Measurements from ENCODE around the gene QRICH2. TPM values are rescaled to one million over a fixed set of nuclear protein-coding genes. Genes with fewer than 3 reads are reported as not detected.

The QRICH2 gene
- total RNA-seq, 1 donor from 2014 or later, result 12.3 TPM

GRCh38 chr17:76276461-76277299, 31.4 kb downstream of the QRICH2 start:
- Mint-ChIP-seq H3K4me3 (peak overlapping the region; percentile 57), H3K27me3 (ENCODE audit: low read depth) (no peaks in the 10 kb centered on the region), H3K36me3 (ENCODE audit: low read depth) (no peaks in the 10 kb centered on the region), H3K27ac (ENCODE audit: unreplicated experiment) (peak overlapping the region; percentile 62), H3K4me1 (peaks cover 7% of the 10 kb centered on the region), H3K9me3 (no peaks in the 10 kb centered on the region)
- TF ChIP-seq, protein P1, sequence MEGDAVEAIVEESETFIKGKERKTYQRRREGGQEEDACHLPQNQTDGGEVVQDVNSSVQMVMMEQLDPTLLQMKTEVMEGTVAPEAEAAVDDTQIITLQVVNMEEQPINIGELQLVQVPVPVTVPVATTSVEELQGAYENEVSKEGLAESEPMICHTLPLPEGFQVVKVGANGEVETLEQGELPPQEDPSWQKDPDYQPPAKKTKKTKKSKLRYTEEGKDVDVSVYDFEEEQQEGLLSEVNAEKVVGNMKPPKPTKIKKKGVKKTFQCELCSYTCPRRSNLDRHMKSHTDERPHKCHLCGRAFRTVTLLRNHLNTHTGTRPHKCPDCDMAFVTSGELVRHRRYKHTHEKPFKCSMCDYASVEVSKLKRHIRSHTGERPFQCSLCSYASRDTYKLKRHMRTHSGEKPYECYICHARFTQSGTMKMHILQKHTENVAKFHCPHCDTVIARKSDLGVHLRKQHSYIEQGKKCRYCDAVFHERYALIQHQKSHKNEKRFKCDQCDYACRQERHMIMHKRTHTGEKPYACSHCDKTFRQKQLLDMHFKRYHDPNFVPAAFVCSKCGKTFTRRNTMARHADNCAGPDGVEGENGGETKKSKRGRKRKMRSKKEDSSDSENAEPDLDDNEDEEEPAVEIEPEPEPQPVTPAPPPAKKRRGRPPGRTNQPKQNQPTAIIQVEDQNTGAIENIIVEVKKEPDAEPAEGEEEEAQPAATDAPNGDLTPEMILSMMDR (conservative IDR thresholded peaks at IDR 0.05), result no peak
- DNase-seq (ENCODE audit: low read depth, low spot score), result no peak

DNA sequence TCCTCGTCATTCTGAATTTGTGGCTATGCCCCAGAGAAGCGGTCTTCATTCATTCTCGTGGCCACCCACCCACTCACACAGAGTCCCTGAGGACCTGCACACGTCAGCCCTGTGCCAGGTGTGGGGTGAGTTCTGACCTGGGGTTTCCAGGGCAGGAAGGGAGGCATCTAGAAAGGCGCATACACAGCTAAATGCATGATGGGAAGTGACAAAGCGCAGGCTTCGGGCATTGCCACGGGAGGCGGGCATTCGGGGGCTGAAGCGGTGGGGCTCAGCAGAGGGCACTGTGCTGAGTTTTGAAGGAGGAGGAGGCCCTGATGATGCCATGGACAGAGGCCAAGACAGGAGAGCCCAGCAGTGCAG, 32.0 kb downstream of the QRICH2 start:
- Mint-ChIP-seq H3K27ac (ENCODE audit: unreplicated experiment) (peak overlapping the region; percentile 62), H3K36me3 (ENCODE audit: low read depth) (no peaks in the 10 kb centered on the region), H3K27me3 (ENCODE audit: low read depth) (no peaks in the 10 kb centered on the region), H3K4me1 (peaks cover 7% of the 10 kb centered on the region), H3K9me3 (no peaks in the 10 kb centered on the region), H3K4me3 (no peak overlapping the region)
- TF ChIP-seq, protein P1 (conservative IDR thresholded peaks at IDR 0.05), result no peak
- no peak for DNase-seq (ENCODE audit: low read depth, low spot score)

DNA sequence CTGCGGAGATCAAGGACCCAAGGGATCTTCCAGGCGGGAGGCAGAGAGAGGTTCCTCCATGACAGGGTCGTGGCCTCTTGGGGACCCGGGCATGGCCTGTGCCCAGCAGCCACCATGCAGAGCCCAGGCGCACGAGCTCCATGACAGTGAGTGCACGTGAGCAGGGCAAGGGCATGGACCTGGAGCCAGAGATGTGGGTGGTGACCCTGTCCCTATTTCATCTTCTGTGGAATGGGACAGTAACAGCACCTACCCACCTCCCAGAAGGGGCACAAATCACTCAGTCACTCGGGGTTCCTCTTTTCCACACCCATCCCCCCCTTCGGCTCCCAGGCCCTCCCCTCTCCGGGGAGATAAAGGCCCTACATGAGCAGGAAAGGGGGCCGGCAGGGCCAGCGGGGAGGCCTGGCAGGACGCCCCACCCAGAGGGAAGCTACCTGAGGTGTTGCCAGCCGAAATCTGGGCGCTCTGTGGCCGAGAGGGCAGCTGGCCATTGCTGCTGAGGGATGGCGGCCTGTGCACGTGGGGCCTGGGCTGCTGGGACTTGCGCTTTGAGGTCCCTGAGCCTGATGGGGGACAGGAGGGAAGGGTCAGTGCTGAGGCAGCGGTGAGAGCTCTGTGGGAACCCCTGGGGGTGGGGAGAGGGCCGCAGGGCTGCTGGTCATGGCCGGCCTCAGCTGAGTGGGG, 32.6 kb downstream of the QRICH2 start:
- no peak for DNase-seq (ENCODE audit: low read depth, low spot score)
- Mint-ChIP-seq H3K36me3 (ENCODE audit: low read depth) (no peaks in the 10 kb centered on the region), H3K9me3 (no peaks in the 10 kb centered on the region), H3K4me3 (no peak overlapping the region), H3K27ac (ENCODE audit: unreplicated experiment) (no peak overlapping the region), H3K27me3 (ENCODE audit: low read depth) (no peaks in the 10 kb centered on the region), H3K4me1 (peaks cover 7% of the 10 kb centered on the region)
- TF ChIP-seq, protein P1 (conservative IDR thresholded peaks at IDR 0.05), result no peak

- H3K9me3 Mint-ChIP-seq, result no peaks in the 10 kb centered on the region
- peak overlapping the region; percentile 35 for H3K27ac Mint-ChIP-seq (ENCODE audit: unreplicated experiment)
- no peak overlapping the region for H3K4me3 Mint-ChIP-seq
- no peak for DNase-seq (ENCODE audit: low read depth, low spot score)
- no peaks in the 10 kb centered on the region for H3K36me3 Mint-ChIP-seq (ENCODE audit: low read depth)
- TF ChIP-seq, protein P1 (conservative IDR thresholded peaks at IDR 0.05), result no peak
- peaks cover 10% of the 10 kb centered on the region for H3K4me1 Mint-ChIP-seq
- H3K27me3 Mint-ChIP-seq (ENCODE audit: low read depth), result no peaks in the 10 kb centered on the region
These were observed 33.7 kb downstream of the QRICH2 start for GRCh38 chr17:76274112-76274956.

DNA sequence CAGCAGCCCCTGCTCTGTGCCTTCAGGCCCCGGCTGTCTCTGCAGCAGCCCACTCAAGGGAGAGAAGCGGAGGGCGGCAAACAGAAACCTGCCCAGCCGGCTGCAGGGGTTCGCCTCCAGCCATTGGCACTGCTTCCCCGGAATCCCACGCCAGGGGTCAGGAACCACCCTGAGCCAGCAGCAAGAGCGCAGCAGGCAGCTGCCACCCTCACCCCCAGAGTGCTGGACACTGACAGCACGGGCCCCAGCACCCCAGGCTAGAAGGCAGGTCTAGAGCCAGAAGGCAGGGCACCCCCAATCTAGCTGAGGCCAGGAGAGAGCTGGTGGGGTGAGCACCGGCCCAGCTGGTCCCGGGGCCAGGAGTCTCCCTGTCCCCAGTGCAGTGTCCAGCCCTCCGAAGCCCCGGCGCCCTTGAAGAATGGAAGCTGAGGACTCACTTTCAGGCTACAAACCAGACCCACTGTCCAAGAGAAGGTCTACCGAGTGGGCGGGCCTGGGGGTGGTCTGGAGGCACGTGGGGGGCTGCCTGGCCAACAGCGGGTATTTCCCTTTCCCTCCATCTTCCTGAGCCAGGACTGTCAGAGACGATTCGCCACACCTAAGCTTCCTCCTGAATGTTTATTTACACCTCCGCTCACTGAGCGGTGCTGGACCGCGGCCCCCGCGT, 34.5 kb downstream of the QRICH2 start:
- no peaks in the 10 kb centered on the region for H3K36me3 Mint-ChIP-seq (ENCODE audit: low read depth)
- H3K9me3 Mint-ChIP-seq, result no peaks in the 10 kb centered on the region
- TF ChIP-seq, protein P1 (conservative IDR thresholded peaks at IDR 0.05), result no peak
- H3K4me1 Mint-ChIP-seq, result peaks cover 15% of the 10 kb centered on the region
- no peak overlapping the region for H3K4me3 Mint-ChIP-seq
- no peak for DNase-seq (ENCODE audit: low read depth, low spot score)
- H3K27me3 Mint-ChIP-seq (ENCODE audit: low read depth), result no peaks in the 10 kb centered on the region
- H3K27ac Mint-ChIP-seq (ENCODE audit: unreplicated experiment), result peak overlapping the region; percentile 35
